ENCODE measurements around the gene TRMT112. TPM values are rescaled to one million over a fixed set of nuclear protein-coding genes. Genes with fewer than 3 reads are reported as not detected.

TRMT112 gene
- polyA plus RNA-seq, 3 donors, result 203 to 244 (median 219) TPM

DNA sequence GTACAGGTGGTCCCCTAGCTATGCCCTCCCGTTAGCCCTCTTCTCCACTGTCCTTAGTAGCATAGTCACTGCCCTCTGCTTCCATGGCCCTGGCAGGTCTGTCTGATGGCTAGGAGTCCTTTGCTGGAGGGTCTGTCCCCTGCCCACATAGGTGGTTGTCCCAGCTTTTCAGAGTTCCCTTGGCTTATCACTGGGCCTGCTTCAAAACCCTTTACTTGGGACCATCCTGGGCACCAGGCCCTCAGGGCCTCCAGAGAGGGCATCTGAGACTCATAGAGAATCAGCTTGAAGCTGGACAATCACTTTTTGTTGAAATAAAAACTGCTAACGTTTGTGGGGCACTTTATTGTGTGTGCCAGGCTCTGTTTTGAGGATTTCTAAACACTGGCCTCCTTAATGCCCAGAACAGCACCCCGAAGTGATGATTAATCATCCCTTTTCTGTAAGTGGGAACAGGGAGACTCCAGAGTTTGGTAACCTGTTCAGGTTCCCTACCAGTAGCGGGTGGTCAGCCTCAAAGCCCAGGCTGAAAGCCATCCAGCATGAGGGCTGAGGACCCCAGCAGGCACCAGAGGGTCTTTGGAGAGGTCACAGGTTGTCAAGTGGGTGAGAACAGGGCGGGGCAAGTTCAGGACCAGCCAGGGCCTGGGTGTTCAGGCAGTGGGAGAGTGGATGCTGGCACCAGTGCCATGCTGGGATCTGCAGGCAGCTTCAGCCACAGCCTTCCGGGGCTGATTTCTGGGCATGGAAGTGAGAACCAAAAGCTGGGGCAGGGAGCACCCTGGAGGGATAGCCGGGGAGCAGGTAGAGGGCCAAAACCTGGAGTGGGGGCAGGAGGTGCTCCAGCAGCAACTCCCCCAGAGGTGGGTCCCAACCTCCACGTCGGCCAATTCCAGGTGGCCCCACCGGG lies 26.8 kb downstream of the TRMT112 start:
- no peak for DNase-seq (ENCODE audit: extremely low read depth in 1 of 11, low read depth in 9 of 11, low spot score in 4 of 11)

DNA sequence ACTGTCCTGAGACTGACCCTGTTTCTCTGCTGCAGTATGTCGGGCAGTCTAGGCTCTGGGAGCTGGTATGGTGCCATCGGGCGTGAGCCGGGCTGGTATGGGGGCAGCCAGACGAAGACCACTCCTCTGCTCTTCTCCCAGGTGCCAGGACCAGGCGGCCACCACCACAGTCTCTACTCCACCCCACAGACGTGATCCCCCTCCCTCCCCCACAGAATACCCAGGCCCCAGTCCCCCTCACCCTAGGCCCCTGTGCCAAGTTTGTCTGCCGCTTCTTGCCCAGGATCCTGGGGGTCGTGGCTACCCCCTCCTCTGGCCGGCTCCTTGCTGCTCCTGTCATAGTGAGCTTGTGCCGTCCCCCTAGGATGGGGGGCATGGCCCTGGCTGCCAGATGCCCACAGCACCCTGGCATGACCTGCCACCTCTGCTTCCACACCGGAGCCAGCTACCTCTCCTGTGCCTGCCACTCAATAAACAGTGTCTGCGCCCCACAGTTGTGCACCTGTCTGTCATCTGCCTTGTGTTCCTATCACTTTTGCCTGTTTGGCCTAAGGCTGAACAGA lies 28.3 kb downstream of the TRMT112 start:
- no peak for DNase-seq (ENCODE audit: extremely low read depth in 1 of 11, low read depth in 9 of 11, low spot score in 4 of 11)

DNA sequence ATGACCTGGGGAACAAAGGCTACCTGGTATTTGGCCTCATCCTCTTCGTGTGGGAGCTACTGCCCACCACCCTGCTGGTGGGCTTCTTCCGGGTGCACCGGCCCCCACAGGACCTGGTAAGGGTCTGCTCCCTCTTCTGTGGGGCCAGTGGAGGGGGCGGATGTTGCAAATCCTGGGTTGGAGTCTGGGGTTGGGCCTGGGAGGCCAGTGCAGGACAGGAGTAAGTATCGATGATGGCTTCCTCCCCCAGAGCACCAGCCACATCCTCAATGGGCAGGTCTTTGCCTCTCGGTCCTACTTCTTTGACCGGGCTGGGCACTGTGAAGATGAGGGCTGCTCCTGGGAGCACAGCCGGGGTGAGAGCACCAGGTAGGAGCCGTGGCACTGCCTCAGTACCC lies 29.0 kb downstream of the TRMT112 start:
- DNase-seq (ENCODE audit: extremely low read depth in 1 of 11, low read depth in 9 of 11, low spot score in 4 of 11), result no peak

DNA sequence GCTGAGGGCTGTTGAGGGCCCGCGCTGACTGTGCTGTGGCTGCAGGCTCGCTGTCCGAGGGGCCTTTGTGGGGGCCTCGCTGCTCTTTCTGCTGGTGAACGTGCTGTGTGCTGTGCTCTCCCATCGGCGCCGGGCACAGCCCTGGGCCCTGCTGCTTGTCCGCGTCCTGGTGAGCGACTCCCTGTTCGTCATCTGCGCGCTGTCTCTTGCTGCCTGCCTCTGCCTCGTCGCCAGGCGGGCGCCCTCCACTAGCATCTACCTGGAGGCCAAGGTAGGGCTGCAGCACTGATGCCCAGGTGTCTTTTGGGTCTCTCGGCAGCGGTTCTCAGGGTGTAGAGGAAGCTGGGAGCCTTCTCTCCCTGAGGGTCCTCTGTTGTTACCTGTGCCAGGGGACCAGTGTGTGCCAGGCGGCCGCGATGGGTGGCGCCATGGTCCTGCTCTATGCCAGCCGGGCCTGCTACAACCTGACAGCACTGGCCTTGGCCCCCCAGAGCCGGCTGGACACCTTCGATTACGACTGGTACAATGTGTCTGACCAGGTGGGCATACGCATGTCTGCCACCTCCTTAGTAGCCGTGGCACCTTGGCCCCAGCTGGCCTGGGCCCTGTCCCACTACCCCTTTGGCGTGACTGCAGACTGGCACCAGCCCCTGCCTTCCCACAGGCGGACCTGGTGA lies 29.5 kb downstream of the TRMT112 start:
- DNase-seq (ENCODE audit: extremely low read depth in 1 of 11, low read depth in 9 of 11, low spot score in 4 of 11), result no peak

DNA sequence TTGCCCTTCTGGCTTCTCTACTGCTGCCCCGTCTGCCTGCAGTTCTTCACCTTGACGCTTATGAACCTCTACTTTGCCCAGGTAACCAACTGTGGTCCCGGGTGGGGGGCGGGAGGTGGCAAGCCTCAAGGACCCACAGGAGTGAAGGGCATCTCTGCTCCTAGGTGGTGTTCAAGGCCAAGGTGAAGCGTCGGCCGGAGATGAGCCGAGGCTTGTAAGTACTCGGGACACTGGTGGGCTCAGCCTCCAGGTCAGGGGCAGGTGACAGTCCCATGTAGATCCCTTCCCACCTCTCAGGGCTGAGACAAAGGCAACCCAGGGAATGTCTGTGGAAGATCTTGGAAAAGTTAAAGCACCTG lies 30.6 kb downstream of the TRMT112 start:
- DNase-seq (ENCODE audit: extremely low read depth in 1 of 11, low read depth in 9 of 11, low spot score in 4 of 11), result no peak

DNA sequence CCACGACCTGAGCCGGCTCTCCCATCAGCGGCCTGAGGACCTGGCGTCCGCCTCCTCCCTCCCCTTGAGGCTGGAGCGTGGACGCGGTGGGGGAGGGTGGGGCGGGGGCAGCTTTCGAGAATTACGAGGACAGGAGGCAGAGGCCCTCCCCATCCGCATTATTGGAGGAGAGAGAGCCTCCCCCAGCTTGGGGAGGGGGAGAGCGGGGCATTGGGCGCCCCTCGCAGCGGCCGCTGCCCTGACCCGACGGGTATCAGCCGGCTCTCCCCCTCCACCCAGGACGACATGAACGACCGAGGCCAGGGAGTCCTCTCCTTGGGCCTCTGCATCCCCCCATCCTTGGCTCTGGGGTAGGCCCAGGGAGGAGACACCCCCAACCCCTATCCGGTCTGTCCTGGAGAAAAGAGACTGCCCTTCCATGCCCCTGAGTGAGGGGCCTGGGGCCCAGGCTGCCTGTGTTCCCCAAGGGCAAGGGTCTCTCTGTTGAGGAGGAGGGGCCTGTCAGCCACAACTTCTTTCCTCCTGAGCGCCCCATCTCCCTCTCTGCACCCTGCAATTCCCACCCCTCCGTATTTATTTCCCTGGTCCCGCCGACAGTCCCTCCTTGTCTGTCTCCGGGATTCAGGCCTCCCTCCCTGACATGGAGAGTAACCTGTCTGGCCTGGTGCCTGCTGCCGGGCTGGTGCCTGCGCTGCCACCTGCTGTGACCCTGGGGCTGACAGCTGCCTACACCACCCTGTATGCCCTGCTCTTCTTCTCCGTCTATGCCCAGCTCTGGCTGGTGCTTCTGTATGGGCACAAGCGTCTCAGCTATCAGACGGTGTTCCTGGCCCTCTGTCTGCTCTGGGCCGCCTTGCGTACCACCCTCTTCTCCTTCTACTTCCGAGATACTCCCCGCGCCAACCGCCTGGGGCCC lies 31.2 kb downstream of the TRMT112 start:
- DNase-seq (ENCODE audit: extremely low read depth in 1 of 11, low read depth in 9 of 11, low spot score in 4 of 11), result no peak

DNA sequence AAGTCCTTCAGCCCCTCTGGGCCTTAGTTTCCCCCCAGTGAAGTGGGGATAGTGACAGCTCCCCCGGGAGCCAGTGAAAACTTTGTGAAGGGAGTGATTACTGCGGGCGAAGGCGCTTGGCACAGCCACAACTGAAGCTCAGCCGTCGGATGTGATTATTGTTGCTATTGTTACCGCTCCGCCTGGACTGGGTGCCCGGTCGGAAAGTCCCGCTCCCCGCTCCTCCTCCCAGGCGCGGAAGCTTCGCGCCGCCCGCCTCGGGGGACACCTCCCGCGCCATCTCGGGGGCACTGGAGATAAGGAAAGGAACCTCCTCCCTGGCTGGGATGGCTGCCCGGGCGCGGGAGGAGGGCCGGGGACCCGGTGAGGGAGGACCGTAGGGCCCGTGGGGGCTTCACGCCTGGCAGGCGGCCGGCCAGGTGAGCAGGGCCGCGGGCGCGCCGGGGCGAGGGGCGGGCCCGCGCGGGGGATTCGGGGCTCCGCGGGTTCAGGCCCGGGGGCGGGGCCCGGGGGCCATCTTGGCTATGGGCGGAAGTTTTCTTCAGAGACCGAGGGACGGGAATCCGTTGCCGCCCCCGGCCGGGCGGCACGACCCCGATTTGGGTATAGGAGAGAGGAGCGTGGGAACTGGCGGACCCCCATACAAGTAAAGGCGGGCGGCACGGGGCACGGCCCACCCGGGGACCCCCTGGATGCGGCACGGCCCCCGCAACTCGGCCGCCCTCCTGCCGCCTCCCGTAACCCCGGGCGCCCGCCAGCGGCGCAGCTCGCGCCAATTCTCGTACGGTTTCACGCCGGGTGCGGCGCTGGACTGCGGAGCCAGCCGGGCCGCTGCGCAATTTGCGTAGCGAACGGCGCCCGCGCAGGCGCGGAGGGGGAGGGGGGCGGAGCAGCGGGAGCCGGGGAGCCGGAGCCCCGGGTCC lies 32.1 kb downstream of the TRMT112 start, which contains the start of gene GPR137:
TSS of gene GPR137 (plus strand) at position 887 of the 923 bp plus-strand sequence. CDS start 677 bp downstream, outside the sequence.
- peak in 7 of 11 donors; percentile 74 to 83 (median 81) for DNase-seq (ENCODE audit: extremely low read depth in 1 of 11, low read depth in 9 of 11, low spot score in 4 of 11)

DNA sequence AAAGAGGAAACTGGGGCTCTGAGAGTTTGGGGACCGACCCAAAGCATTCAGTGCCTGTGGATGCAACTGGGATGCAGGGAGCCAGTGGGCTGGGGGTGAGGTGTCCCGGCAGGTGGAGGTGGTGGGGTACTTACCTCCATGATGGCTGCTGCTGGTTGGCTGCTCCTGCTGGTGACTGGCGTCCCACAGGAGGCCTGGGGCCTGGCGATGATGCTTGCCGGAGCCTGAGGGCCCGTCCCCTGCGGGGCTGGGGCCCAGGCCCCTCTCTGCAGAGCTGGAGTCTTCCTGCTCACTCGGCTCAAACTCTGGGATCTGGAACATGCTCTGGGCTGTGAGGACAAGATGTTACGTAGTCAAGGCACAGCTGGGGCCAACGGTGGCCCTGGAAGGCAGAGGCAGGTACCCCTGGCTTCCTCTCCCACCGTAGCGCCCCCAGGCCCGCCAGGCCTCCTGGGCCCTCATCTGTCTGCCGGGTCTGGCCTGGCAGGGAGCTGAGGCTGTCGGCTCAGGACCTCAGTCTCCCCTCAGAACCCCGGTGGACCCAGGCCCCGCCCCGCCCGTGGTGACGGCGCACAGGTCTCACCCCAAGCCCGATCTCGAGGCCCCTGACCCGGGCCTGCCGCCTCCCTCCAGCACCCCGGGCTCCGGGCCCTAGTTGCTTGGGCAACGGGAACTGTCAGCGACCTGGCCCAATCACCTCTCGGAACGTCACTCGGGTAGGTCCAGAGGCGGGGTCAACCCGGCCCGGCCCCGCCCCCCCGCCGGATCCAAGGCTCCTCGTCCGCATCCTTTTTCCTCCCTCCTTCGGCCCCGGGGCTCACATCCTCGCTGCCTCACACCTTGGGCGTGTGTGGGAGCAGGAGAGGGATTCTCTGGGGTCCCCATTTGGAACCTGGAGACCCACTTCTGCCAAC lies 33.1 kb downstream of the TRMT112 start, which contains the start of gene BAD:
TSS of gene BAD (minus strand) at position 618 of the 914 bp plus-strand sequence. CDS start at position 321, 297 bp downstream.
- peak in 10 of 11 donors; percentile 81 to 93 (median 89) for DNase-seq (ENCODE audit: extremely low read depth in 1 of 11, low read depth in 9 of 11, low spot score in 4 of 11)

DNA sequence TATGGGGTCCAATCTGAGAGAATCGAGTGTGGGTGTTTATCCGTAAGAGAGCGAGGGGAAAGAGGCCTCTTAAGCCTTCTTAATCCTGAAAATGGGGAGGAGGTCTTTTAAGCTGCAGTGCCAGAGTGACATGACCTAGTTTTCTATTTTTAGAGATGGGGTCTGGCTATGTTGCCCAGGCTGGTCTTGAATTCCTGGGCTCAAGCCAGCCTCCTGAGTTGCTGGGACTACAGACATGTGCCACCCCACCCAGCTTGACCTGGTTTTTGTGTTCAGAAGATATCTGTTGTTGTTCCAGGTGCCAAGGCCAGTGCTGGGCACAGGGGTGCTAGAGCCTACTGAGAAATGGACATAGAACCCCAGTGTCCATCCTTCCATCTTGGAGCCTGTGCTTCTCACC lies 34.3 kb downstream of the TRMT112 start:
- DNase-seq (ENCODE audit: extremely low read depth in 1 of 11, low read depth in 9 of 11, low spot score in 4 of 11), result no peak

DNA sequence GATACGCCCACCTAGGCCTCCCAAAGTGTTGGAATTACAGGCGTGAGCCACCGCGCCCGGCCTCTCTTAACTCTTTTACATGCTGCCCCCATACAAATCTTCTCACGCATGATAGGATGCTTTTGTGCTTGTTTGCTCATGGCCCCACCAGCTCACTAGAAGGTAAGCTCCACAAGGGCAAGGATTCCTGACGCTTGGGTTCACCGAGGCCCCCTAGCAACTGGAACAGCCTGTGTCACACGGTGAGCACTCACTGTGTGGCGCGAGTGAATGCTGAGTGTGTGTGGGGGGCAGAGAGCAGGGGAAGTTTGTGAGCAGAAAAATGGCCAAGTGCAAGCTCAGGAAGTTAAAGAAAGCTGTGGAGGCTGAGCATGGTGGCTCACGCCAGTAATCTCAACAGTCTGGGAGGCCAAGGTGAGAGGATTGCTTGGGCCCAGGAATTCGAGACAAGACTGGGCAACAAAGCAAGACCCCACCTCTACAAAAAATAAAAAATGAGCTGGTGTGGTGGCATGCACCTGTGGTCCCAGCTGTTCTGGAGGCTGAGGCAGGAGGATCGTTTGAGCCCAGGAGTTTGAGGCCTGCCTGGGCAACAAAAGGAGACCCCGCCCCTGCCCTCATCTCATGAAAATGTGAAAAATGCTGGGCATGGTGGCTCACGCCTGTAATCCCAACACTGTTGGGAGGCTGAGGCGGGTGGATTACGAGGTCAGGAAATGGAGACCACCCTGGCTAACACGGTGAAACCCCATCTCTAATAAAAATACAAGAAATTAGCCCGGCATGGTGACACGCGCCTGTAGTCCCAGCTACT lies 35.2 kb downstream of the TRMT112 start:
- DNase-seq (ENCODE audit: extremely low read depth in 1 of 11, low read depth in 9 of 11, low spot score in 4 of 11), result no peak

DNA sequence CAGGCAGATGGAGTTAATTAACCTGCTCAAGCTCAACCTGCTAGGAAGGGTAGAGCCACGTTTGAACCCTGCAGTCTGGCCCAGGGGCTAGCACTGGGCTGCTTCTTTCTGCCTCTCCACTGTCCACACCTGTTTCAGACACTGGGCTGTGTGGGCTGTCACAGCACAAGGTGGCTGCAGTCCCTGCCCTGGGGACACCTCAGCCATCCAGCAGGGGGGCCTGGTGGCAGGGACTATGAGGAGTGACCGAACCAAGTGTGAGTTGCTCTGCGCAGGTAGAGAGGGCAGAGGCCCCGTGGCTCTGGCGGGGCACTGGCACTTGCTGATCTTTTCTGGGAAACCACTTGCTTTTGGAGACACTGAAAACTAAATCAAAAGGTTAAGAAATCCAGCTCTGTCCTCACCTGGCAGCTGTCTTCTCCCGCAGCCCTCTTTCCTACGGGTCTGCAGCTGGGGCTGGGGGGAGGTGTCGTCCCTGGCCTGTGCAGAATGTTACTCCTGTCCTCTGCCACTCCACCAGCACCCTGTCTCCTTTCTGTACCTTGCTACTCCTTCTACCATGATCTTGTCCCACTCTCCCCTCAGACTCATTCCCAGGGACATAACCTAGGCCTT lies 38.7 kb downstream of the TRMT112 start:
- DNase-seq (ENCODE audit: extremely low read depth in 1 of 11, low read depth in 9 of 11, low spot score in 4 of 11), result no peak

DNA sequence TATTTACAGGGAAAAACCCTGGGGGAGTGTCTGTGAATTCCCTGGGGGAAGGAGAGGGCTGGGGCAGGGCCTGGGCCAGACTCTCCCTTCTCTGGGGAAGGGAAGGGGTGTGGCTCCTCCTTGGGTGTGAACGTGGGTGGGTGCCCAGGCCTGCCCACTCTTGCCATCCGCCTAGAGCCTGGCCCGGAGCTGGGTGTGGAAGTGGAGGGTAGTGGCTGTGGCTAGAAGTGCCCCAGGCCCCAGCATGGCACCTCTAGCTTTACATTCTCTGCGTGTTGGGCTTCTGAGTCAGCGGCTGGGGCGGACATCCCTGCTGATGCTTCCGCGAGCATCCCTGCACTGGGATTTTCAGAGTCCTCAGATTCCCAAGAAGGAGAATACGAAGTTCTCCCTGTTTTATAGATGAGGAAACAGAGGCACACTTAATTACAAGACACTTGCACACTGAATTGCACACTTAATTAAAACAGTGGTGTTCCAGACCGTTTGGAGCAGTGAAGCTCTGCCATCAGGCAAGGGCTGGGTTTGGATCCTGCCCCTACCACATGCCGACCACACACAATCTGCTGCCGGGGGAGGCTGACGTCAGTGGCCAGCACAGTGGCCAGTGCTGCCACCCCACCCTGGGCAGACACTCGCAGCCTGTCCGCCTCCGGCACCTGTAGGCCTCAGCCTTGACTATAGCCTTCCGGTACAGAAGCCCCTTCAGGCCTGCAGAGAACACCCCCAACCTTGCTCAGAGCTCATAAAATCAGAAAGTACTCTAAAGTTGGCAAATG lies 40.5 kb downstream of the TRMT112 start:
- no peak for DNase-seq (ENCODE audit: extremely low read depth in 1 of 11, low read depth in 9 of 11, low spot score in 4 of 11)

DNA sequence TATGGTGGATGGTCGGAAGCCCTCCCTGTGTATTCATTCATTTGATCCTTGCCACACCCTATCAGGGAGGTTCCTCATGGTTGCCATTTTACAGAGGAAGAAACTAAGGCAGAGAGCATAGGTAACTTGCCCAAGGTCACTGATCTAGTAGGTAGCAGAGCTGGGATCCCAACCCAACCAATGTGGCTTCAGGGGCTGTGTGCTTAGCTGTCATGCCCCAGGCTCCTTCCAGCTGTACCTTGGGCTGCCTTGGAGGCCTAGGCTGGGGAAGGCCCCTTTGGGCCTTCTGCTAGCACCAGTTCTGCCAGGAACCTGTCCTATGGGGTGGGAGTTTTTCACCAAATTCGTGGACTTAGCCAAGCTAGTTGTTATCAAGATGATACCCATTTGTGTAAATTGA lies 41.5 kb downstream of the TRMT112 start:
- no peak for DNase-seq (ENCODE audit: extremely low read depth in 1 of 11, low read depth in 9 of 11, low spot score in 4 of 11)

DNA sequence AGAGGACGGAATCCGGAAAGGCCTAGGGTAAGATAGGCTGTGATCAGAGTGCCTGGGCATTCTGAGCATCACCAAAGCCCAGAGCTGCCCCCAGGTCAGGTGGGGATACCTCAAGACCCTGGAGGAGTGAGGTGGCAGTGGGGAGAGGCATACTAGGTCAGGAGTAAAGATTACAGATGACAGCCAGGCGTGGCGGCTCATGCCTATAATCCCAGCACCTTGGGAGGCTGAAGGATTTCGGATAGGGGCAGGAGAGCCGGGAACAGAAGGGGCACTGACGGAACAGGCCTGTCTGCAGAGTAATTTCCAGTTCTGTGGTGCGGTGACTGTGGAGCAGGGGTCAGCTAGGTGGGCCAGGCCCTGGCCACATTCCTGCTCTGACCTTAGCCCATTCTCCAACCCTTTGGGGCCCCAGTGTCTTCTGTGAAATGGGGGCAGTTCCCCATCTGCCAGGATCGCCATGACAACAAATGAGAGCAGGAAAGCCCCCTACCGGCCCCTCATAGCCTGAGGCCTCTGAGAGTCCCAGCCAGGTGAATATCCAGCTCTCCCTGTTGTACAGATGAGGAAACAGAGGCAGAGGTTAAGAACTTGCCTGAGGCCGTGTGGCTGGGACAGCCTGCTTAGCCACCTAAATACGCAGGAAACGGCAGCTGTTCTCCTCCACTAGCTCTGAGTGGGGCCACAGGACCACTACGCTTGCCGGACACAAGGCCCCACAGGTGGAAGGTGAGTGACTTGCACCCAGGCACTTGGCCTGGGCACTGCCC lies 42.1 kb downstream of the TRMT112 start:
- DNase-seq (ENCODE audit: extremely low read depth in 1 of 11, low read depth in 9 of 11, low spot score in 4 of 11), result no peak

All from renal cortex interstitium (tissue), 11 donors.